ENCODE measurements around the gene KXD1. TPM values are rescaled to one million over a fixed set of nuclear protein-coding genes. Genes with fewer than 3 reads are reported as not detected.

The KXD1 gene
- total RNA-seq, 1 experiment from 2014 or later, result 138 TPM

DNA sequence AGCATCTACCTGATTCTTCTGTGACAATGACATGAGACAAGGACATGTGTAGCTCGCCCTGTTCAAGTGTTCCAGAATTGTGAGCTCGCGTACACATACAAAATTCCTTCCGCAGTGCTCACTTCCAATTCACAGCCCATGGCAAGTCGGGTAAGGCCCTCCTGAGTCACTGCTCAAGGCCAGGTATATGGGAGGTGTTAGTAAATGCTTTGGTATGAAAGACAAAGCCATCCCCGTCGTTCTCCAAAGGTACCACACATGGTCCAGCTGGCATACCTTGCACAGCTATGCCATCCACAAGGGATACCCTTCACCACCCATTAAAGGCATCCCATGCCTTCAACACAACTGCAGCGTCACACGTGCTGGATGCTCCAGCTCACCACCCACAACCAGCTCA, 31.4 kb upstream of the KXD1 start:
- no peak overlapping the region for H3K4ac ChIP-seq (ENCODE audit: low read depth, low read length)
- no peak overlapping the region for H3K18ac ChIP-seq (ENCODE audit: insufficient read length, low read depth, low read length)
- no peak overlapping the region for H3K56ac ChIP-seq (ENCODE audit: insufficient read length, low read depth, low read length)
- no peak overlapping the region for H2BK120ac ChIP-seq (ENCODE audit: low read depth, low read length, poor library complexity, severe bottlenecking)
- no peaks in the 10 kb centered on the region for H3K79me1 ChIP-seq (ENCODE audit: insufficient read depth, low read depth, low read length, poor library complexity, severe bottlenecking)
- no peaks in the 10 kb centered on the region for H3K79me2 ChIP-seq (ENCODE audit: insufficient read depth, low read length)
- H3K23me2 ChIP-seq (ENCODE audit: insufficient read length, low read depth, low read length, poor library complexity, severe bottlenecking), result peaks cover 1% of the 10 kb centered on the region
- Mint-ChIP-seq H3K27me3 (ENCODE audit: low read depth) (no peaks in the 10 kb centered on the region), H3K4me1 (0 out of 4 replicates have a peak, but pooled peaks cover 0 to 2% of the 10 kb centered on the region in 2 experiments), H3K36me3 (ENCODE audit: insufficient read depth in 1 of 3, low read depth in 3 of 3) (peaks cover 2 to 4% (median 3%) of the 10 kb centered on the region in 3 experiments; a peak in 6 of 7 replicates), H3K4me3 (no peak overlapping the region; a peak in 1 of 5 replicates), H3K9me3 (no peaks in the 10 kb centered on the region), H3K27ac (no peak overlapping the region)
- no peaks in the 10 kb centered on the region for H3K4me1 ChIP-seq (ENCODE audit: insufficient read depth, low read length)
- H2BK20ac ChIP-seq (ENCODE audit: low read depth, low read length, poor library complexity, severe bottlenecking), result no peak overlapping the region
- H2AK5ac ChIP-seq (ENCODE audit: insufficient read length, low read length), result no peak overlapping the region
- H2BK5ac ChIP-seq (ENCODE audit: insufficient read length, low read length), result no peak overlapping the region
- TF ChIP-seq, protein P1, sequence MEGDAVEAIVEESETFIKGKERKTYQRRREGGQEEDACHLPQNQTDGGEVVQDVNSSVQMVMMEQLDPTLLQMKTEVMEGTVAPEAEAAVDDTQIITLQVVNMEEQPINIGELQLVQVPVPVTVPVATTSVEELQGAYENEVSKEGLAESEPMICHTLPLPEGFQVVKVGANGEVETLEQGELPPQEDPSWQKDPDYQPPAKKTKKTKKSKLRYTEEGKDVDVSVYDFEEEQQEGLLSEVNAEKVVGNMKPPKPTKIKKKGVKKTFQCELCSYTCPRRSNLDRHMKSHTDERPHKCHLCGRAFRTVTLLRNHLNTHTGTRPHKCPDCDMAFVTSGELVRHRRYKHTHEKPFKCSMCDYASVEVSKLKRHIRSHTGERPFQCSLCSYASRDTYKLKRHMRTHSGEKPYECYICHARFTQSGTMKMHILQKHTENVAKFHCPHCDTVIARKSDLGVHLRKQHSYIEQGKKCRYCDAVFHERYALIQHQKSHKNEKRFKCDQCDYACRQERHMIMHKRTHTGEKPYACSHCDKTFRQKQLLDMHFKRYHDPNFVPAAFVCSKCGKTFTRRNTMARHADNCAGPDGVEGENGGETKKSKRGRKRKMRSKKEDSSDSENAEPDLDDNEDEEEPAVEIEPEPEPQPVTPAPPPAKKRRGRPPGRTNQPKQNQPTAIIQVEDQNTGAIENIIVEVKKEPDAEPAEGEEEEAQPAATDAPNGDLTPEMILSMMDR (conservative IDR thresholded peaks at IDR 0.05), result no peak
- H2BK15ac ChIP-seq (ENCODE audit: low read depth, low read length), result no peak overlapping the region
- H2BK12ac ChIP-seq (ENCODE audit: insufficient read length, low read depth, low read length), result no peak overlapping the region
- no peak overlapping the region for H3K27ac ChIP-seq (ENCODE audit: insufficient read length, low read depth, low read length)
- H3K4me2 ChIP-seq (ENCODE audit: insufficient read depth, insufficient read length, low read length), result no peak overlapping the region
- H2AFZ ChIP-seq (ENCODE audit: low read length), result no peak overlapping the region
- no peaks in the 10 kb centered on the region for H4K20me1 ChIP-seq (ENCODE audit: control insufficient read depth, insufficient read depth, insufficient read length)
- no peak overlapping the region for H3K14ac ChIP-seq (ENCODE audit: insufficient read depth, low read length)
- H4K91ac ChIP-seq (ENCODE audit: insufficient read length, low read depth, low read length), result no peak overlapping the region
- DNase-seq, result no peak
- no peak overlapping the region for H3K23ac ChIP-seq (ENCODE audit: insufficient read length, low read depth, low read length)
- no peak overlapping the region for H4K5ac ChIP-seq (ENCODE audit: insufficient read length, low read depth, low read length)
- no peaks in the 10 kb centered on the region for H3K9me3 ChIP-seq (ENCODE audit: control insufficient read depth, low read depth, low read length)
- no peak overlapping the region for H3K9ac ChIP-seq (ENCODE audit: extremely low read depth, insufficient read length, low read length)
- no CpG with 5 or more reads among the region's 9 CpGs for WGBS (ENCODE audit: extremely low coverage, insufficient read length, low lambda C conversion rate)
- H4K8ac ChIP-seq (replicated peaks; ENCODE audit: insufficient read length, low read depth, low read length), result no peak overlapping the region
- H3K27me3 ChIP-seq (ENCODE audit: insufficient read depth, low read length), result no peaks in the 10 kb centered on the region
- no peak overlapping the region for H3T11ph ChIP-seq (ENCODE audit: low read length)
